GM12874 (cell line): ENCODE measurements around the gene CDX2.

Experiments
- CTCF ChIP-seq: IDR thresholded peaks from 2 replicates; pipeline ENCODE4 v1.5.1; 2011; ENCODE audit warnings: low read depth, mild to moderate bottlenecking, control low read depth, low read length, moderate library complexity; ENCODE audit not compliant: insufficient read depth

The CDX2 gene

GRCh38 chr13:27977476-27978300 is 8.6 kb upstream of the CDX2 start:
- no peak for TF ChIP-seq CTCF

- TF ChIP-seq CTCF, result no peak
These were observed 7.4 kb upstream of the CDX2 start for GRCh38 chr13:27976362-27977091.

GRCh38 chr13:27975564-27976361 is 6.6 kb upstream of the CDX2 start:
- TF ChIP-seq CTCF, result no peak

GRCh38 chr13:27973961-27974662 is 5.0 kb upstream of the CDX2 start:
- no peak for TF ChIP-seq CTCF

GRCh38 chr13:27973291-27973690 is 4.2 kb upstream of the CDX2 start:
- TF ChIP-seq CTCF, result no peak

GRCh38 chr13:27972478-27972820 is 3.3 kb upstream of the CDX2 start:
- no peak for TF ChIP-seq CTCF
